Mesothelial cell of epicardium (in vitro differentiated cells): ENCODE measurements around the gene KRTAP10-9. TPM values are rescaled to one million over a fixed set of nuclear protein-coding genes. Genes with fewer than 3 reads are reported as not detected.
A peak's percentile ranks its signal among the peaks of the same experiment; 100 is the strongest.
"Not testable (repeated sequence)": the region's sequence is repeated elsewhere in the genome, so short reads cannot be mapped to it uniquely, and the experiment has no call there.

ENCODE experiments used
- DNase-seq, 2 experiments: peaks; one replicate each; pipeline ENCODE4 v3.0.0; 2021; ENCODE audit warnings: low spot score in 2 of 2; ENCODE audit not compliant: unreplicated experiment in 2 of 2
- H3K27ac Mint-ChIP-seq: 2 replicates; pipeline ENCODE4 v1.8.0; 2021; ENCODE audit warnings: mixed read lengths
- H3K27me3 Mint-ChIP-seq: 2 replicates; pipeline ENCODE4 v1.8.0; 2021; ENCODE audit warnings: low read depth, mixed read lengths
- H3K36me3 Mint-ChIP-seq: 2 replicates; pipeline ENCODE4 v1.8.0; 2021; ENCODE audit warnings: mixed read lengths
- H3K4me1 Mint-ChIP-seq: 2 replicates; pipeline ENCODE4 v1.8.0; 2021; ENCODE audit warnings: mixed read lengths
- H3K4me3 Mint-ChIP-seq: 2 replicates; pipeline ENCODE4 v1.8.0; 2021; ENCODE audit warnings: mild to moderate bottlenecking, moderate library complexity, mixed read lengths
- H3K9me3 Mint-ChIP-seq: 2 replicates; pipeline ENCODE4 v1.8.0; 2021; ENCODE audit warnings: mixed read lengths
- total RNA-seq: library from RNA; stranded (reverse); gene quantifications from 3 replicates; pipeline ENCODE4 v1.2.1, GENCODE V29; 2021
- TF ChIP-seq, protein P1 (sequence below): fragments of 200-600 bp; sonication (generic); IDR thresholded peaks from one replicate; pipeline ENCODE4 v1.5.0; 2021; ENCODE audit warnings: antibody characterized with exemption; ENCODE audit not compliant: unreplicated experiment

Gene KRTAP10-9
- total RNA-seq, 1 donor from 2014 or later = not detected

DNA sequence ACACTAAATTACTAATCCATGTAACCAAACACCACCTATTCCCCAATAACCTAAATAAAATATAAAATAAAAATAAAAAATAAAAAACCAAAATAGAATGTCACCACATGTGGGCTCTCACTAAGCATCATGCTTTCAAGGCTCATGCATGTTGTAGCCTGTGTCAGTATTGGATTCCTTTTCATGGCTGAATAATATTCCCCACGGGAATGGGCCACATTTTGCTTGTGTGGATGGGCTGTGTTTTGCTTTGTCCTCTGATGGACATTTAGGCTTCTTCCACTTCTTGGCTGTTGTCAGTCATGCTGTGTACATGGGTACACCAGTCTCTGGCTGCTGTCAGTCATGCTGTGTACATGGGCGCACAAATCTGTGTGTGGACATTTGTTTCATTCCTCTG, 37.8 kb upstream of the KRTAP10-9 start:
- no peak overlapping the region for H3K4me3 Mint-ChIP-seq
- H3K36me3 Mint-ChIP-seq = no peaks in the 10 kb centered on the region
- H3K27me3 Mint-ChIP-seq = peaks cover 20% of the 10 kb centered on the region
- TF ChIP-seq, protein P1, sequence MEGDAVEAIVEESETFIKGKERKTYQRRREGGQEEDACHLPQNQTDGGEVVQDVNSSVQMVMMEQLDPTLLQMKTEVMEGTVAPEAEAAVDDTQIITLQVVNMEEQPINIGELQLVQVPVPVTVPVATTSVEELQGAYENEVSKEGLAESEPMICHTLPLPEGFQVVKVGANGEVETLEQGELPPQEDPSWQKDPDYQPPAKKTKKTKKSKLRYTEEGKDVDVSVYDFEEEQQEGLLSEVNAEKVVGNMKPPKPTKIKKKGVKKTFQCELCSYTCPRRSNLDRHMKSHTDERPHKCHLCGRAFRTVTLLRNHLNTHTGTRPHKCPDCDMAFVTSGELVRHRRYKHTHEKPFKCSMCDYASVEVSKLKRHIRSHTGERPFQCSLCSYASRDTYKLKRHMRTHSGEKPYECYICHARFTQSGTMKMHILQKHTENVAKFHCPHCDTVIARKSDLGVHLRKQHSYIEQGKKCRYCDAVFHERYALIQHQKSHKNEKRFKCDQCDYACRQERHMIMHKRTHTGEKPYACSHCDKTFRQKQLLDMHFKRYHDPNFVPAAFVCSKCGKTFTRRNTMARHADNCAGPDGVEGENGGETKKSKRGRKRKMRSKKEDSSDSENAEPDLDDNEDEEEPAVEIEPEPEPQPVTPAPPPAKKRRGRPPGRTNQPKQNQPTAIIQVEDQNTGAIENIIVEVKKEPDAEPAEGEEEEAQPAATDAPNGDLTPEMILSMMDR = no peak
- H3K4me1 Mint-ChIP-seq = peaks cover 10% of the 10 kb centered on the region
- DNase-seq = no peak
- H3K9me3 Mint-ChIP-seq = peaks cover 16% of the 10 kb centered on the region
- no peak overlapping the region for H3K27ac Mint-ChIP-seq

DNA sequence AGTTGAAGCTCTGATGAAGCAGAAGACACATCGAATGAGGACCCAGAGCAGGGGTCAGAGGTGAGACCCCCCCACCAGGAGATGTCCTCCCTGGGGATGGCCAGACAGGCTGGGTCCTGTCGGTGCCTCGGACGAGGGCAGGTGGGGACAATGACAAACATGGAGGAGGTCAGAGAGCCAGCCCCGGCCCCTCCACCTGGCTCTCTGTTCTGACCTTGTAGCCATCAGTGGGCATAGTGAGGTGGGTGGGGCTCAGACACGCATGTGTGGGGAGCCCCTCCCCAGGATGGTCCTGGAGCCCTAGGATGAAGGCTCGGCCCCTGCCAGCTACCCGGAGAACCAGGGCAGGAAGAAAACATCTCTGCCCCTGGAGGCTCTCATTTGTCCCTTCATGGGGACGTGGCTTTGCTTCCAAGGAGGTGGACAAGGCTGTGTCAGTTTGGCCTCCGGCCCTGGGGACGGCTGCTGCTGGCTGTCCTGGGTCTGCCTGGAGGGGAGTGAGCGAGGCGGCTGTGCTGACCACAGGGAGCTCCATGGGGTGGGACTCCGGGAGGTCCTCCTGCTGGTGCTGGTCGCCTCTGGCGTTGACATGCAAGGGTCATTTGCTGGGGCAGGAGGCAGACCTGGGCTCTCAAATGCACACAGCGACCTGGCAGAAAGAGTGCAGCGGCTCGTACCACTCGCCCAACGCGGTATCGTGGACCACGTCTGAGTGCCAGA, 37.1 kb upstream of the KRTAP10-9 start:
- Mint-ChIP-seq H3K4me3 (no peak overlapping the region), H3K4me1 (peaks cover 14% of the 10 kb centered on the region), H3K9me3 (peaks cover 16% of the 10 kb centered on the region), H3K36me3 (no peaks in the 10 kb centered on the region), H3K27me3 (peaks cover 18% of the 10 kb centered on the region), H3K27ac (no peak overlapping the region)
- TF ChIP-seq, protein P1 = no peak
- DNase-seq = peak in 1 of 2 experiments; percentile 31

DNA sequence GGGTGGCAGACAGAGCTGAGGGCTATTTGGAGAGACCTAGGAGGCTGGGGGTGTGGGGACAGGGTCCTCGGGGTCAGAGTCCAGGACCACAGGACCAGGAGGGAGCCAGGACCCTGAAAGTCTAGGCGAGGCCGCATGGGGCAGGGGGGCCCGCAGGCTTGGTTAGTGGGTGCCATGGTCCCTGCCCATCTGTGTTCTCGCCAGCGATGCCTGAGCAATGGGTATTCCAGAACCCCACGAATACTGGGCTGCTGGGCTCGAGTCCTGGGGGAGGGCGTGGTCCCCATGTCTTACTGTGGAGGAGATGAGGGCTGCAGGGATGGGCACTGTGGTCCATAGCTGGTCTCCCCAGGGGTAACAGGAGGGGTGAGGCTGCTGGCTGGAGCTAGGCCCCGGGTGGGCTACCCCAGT, 36.6 kb upstream of the KRTAP10-9 start:
- no peaks in the 10 kb centered on the region for H3K36me3 Mint-ChIP-seq
- H3K4me1 Mint-ChIP-seq = peaks cover 15% of the 10 kb centered on the region
- peaks cover 15% of the 10 kb centered on the region for H3K9me3 Mint-ChIP-seq
- no peak overlapping the region for H3K27ac Mint-ChIP-seq
- peak in 1 of 2 experiments; percentile 34 for DNase-seq
- TF ChIP-seq, protein P1 = no peak
- no peak overlapping the region for H3K4me3 Mint-ChIP-seq
- peaks cover 15% of the 10 kb centered on the region for H3K27me3 Mint-ChIP-seq

DNA sequence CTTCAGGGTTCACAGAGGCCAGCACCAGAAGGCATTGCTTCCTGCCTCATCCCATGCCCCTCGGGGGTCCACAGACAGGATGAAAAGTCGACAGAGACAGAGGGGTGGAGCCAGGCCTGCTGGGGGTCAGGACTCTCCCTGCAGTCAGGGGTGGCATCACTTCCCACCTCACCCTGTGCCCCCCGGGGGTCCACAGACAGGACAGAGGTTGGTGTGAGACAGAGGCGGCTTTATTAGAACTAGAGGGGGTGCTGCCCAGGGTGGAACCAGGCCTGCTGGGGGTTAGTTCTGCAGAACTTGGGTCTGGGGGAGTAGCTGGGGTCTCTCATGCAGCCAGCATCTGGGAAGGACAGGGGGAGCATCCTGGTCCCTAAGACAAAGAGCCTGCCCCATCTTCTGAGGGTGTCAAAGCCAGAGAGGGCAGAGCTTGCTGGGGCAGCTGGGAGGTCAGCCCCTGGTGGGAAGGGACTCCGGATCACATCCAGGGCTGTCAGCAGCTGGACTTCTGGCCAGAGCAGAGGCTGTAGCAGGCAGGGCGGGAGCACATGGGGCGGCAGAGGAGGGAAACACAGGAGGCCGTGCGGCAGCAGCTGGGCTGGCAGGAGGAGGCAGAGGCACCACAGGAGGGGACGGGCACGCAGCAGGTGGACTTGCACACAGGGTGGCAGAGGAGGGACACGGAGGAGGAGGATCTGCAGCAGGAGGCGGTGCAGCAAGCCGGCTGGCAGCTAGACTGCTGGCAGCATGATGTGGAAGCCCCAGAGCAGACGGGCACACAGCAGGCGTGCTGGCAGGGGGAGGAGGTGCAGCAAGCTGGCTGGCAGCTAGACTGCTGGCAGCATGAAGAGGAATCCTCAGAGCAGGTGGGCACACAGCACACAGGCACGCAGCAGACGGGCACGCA, 35.7 kb upstream of the KRTAP10-9 start:
- Mint-ChIP-seq H3K9me3 (peaks cover 11% of the 10 kb centered on the region), H3K27me3 (peaks cover 11% of the 10 kb centered on the region), H3K4me1 (peaks cover 15% of the 10 kb centered on the region)
- H3K36me3 Mint-ChIP-seq, H3K27ac Mint-ChIP-seq, H3K4me3 Mint-ChIP-seq: not testable (repeated sequence)
- peak in 1 of 2 experiments; percentile 34 for DNase-seq

DNA sequence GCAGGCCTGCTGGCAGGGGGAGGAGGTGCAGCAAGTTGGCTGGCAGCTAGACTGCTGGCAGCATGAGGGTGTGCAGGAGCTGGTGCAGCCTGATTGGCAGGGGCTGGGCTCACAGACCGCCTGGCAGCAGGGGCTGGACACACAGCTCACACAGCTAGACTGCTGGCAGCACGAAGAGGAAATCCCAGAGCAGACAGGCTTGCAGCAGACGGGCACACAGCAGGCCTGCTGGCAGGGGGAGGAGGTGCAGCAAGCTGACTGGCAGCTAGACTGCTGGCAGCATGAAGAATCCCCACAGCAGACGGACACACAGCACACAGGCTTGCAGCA, 35.1 kb upstream of the KRTAP10-9 start:
- H3K27me3 Mint-ChIP-seq, H3K4me3 Mint-ChIP-seq, H3K27ac Mint-ChIP-seq, H3K9me3 Mint-ChIP-seq, H3K36me3 Mint-ChIP-seq: not testable (repeated sequence)
- DNase-seq = peak in 1 of 2 experiments; percentile 22
- H3K4me1 Mint-ChIP-seq = peaks cover 15% of the 10 kb centered on the region

DNA sequence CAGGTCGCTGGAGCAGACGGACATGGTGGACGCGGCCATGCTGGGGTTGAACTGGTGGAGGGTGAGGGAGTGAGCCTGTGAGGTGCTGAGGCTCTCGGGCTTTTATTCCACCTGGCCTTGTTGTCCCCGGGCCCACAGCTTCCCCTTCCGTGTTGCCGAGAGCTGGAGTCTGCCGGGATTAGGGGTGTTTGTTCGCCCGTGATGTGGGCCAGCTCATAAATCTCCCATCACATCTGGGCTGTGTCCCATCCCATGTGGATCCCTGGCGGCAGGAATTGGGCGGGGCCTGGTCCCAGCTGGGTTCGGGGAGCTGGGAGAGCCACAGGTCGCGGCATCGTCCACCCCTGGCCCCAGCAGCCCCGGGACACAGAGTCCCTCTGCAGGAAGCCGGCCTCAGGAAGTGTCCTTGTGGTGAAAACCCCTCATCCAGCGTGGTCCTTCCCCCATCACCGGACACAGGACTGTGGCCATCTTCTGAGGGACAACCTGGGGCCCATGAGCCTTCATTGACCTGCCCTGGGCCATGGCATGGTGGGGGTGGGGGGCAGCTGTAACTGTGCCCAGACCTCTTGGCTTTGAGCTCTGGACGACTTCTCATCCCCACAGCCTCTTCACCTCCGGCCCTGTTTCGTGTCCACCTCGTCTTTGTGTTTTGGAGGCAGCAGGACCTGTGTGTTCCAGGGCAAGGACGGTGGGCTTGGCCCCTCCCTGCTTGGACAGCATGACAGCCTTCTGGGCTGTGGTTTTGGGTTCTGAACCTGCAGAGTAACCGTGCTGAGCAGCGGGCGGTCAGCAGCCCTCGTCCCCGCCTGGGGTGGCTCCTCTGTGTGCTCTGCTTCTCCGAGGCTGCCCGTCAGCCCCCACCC, 34.2 kb upstream of the KRTAP10-9 start, which contains the start of gene KRTAP10-6:
TSS of gene KRTAP10-6 (minus strand) at position 60 of the 866 bp plus-strand sequence. CDS start at position 39, 21 bp downstream.
- Mint-ChIP-seq H3K27me3 (peaks cover 1% of the 10 kb centered on the region), H3K27ac (peak within 1 kb of the TSS; percentile 86), H3K4me1 (peaks cover 15% of the 10 kb centered on the region), H3K4me3 (no peak within 1 kb of the TSS), H3K9me3 (peaks cover under 1% of the 10 kb centered on the region), H3K36me3 (no peaks in the 10 kb centered on the region)
- peak in 1 of 2 experiments; percentile 26 for DNase-seq
- TF ChIP-seq, protein P1 = no peak
